GM12865 (cell line): ENCODE data around the gene LPP.

ENCODE experiments used
- DNase-seq: peaks from one replicate; pipeline ENCODE4 v3.0.0; 2010; ENCODE audit warnings: low read depth
- H3K4me3 ChIP-seq: 2 replicates; pipeline ENCODE4 v1.5.1; 2011; ENCODE audit warnings: mild to moderate bottlenecking, low read depth, low read length, control low read depth
- TF ChIP-seq, protein P1 (sequence below): IDR thresholded peaks from 2 replicates; pipeline ENCODE4 v1.5.1; 2011; ENCODE audit warnings: low read length, control low read depth, low read depth, inconsistent platforms; ENCODE audit not compliant: insufficient read depth; ENCODE audit errors: missing control alignments

LPP gene

DNA sequence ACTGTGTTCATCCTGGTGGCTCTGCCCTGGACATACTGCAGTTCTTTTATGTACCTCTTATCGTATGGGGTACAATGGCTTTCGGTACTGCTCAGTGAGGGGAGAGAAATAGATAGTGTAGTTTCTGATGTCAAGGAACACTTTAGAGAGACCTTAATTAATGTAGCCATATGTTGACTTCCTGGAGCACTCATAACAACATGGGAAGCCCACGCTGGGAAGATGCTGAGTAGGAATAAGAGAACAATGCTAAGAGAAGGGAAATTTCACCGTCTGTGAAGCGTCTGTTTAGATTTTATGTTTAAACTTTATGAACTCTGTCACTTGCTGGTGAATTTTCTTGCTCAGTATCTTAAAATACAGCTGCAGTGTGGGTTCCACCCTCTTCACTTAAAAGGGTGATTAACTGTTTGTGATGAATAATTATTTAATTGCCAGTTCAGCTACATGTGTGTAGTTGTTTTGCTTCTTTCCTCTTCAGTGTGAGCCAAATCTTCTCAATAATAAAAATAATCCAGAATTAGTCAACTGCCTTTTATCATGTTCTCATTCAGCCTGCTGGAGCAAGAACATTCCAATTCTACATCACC, 644.7 kb downstream of the LPP start:
- no peak for DNase-seq
- TF ChIP-seq, protein P1, sequence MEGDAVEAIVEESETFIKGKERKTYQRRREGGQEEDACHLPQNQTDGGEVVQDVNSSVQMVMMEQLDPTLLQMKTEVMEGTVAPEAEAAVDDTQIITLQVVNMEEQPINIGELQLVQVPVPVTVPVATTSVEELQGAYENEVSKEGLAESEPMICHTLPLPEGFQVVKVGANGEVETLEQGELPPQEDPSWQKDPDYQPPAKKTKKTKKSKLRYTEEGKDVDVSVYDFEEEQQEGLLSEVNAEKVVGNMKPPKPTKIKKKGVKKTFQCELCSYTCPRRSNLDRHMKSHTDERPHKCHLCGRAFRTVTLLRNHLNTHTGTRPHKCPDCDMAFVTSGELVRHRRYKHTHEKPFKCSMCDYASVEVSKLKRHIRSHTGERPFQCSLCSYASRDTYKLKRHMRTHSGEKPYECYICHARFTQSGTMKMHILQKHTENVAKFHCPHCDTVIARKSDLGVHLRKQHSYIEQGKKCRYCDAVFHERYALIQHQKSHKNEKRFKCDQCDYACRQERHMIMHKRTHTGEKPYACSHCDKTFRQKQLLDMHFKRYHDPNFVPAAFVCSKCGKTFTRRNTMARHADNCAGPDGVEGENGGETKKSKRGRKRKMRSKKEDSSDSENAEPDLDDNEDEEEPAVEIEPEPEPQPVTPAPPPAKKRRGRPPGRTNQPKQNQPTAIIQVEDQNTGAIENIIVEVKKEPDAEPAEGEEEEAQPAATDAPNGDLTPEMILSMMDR = no peak
- no peak overlapping the region for H3K4me3 ChIP-seq

DNA sequence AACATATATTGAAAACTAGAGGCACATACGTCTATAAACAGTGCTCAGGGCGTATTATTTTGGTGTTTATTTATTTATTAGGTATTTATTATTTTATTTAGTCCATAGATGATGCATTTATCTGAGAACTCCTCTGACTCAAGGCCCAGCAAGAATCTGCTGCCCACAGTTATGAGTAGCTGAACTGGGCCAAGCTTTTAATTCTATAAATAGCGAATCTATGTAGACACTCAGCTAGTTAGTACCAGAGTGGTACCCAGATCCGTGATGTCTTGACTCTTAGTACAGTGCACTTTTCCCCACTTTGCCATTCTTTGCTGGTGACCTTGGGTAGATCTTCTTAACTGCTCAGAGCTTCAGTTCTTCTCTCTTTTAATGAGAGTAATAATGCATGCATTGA, 647.4 kb downstream of the LPP start:
- TF ChIP-seq, protein P1 = no peak
- no peak for DNase-seq
- no peak overlapping the region for H3K4me3 ChIP-seq

DNA sequence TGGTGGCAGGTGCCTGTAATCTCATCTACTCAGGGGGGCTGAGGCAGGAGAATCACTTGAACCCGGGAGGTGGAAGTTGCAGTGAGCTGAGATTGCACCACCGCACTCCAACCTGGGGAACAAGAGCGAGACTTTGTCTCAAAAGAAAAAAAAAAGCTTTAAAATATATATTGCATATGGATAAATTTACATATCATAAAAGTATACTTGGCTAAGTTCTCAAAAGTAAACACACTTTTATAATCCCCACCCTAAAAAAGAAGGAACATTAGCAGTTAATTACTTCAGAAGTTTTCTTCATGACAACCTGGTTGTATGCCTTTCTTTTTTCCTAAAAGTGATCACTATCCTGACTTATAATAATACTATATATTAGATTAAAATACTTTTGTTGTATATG, 648.7 kb downstream of the LPP start:
- H3K4me3 ChIP-seq = no peak overlapping the region
- TF ChIP-seq, protein P1 = no peak
- no peak for DNase-seq

DNA sequence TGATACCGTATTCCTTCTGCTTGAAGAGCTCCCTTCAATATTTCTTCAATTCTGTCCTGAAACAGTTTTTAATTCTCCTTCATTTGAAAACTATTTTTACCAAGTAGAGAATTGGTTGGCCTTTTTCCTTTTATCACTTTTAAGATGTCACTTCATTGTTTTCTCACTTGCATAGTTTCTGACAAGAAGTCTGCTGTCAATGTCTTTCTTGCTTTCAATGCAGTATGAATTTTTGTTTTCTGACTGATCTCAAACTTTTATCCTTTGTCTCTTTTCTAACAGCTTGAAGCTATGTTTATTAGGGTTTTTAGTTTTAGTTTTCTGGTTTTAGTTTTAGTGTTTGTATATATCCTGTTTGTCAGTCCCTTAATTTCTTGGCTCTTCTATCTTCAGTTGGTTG, 653.0 kb downstream of the LPP start:
- TF ChIP-seq, protein P1 = no peak
- no peak for DNase-seq
- H3K4me3 ChIP-seq = no peak overlapping the region

DNA sequence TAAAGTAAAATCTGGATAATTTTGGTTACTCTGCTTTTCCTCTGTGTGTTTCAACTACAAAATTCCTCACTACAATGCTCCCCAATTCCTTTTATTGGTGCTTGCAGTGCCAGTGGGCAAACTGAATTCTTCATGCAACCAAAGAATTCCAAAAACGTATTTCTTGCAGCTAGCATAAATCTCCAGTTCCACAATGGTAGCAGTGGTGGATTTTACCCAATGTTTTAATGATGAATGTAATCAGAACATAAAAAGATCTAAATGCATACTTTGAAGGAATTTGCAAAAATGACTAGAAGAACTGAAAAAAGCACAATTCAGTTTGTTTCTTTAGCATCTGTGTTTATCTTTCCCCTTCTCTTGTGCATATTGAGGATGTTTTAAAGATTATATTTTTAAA, 658.2 kb downstream of the LPP start:
- DNase-seq = no peak
- TF ChIP-seq, protein P1 = no peak
- H3K4me3 ChIP-seq = no peak overlapping the region

DNA sequence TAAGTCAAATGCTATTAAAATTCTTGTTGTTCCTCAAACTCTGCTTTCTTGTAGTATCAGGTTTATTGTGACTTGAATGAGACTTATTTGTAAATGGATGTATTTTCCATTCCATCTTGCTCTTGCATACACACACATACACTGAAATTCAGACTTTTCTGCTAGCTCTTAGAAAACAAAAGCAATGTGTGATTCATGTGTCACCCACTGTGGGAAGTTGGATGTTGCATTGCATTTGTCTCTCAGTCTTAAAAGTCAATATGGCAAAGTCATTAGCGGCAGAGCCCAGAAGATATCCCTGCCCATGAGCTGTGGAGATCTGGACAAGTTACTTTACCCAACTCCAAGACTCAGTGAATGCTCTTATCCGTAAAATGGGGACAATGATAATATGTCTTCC, 660.6 kb downstream of the LPP start:
- TF ChIP-seq, protein P1 = no peak
- no peak overlapping the region for H3K4me3 ChIP-seq
- DNase-seq = no peak
